Activated naive CD8-positive, alpha-beta T cell treated with anti-CD3 and anti-CD28 coated beads, Interleukin-2, amount 10 ng/mL, durations not matched to agents 7 days and 5 days (primary cell): Measurements from ENCODE around the gene CMYA5. TPM values are rescaled to one million over a fixed set of nuclear protein-coding genes. Genes with fewer than 3 reads are reported as not detected.
"Not testable (repeated sequence)": the region's sequence is repeated elsewhere in the genome, so short reads cannot be mapped to it uniquely, and the experiment has no call there.

Experiments
- ATAC-seq: fragments of 150-1000 bp; cut with Tn5 transposase; one replicate; pipeline ENCODE4 v1.10.0; 2021; ENCODE audit warnings: low read depth, moderate library complexity
- POLR2A ChIA-PET: fragments of 350-600 bp; sonication (Branson Sonifier 250); formaldehyde crosslinking; loops from one replicate; lab custom pipeline; 2021; ENCODE audit warnings: antibody characterized with exemption; lab: Charles Lee
- DNase-seq: peaks from one replicate; pipeline ENCODE4 v3.0.0; 2021
- H3K27ac Mint-ChIP-seq: one replicate; pipeline ENCODE4 v1.8.0; 2022; ENCODE audit warnings: mild to moderate bottlenecking, mixed read lengths
- H3K27me3 Mint-ChIP-seq: one replicate; pipeline ENCODE4 v1.8.0; 2022; ENCODE audit warnings: mild to moderate bottlenecking, moderate library complexity, mixed read lengths
- H3K36me3 Mint-ChIP-seq: one replicate; pipeline ENCODE4 v1.8.0; 2021; ENCODE audit warnings: mild to moderate bottlenecking, mixed read lengths
- H3K4me1 Mint-ChIP-seq: one replicate; pipeline ENCODE4 v1.8.0; 2021; ENCODE audit warnings: mixed read lengths
- H3K4me3 Mint-ChIP-seq: one replicate; pipeline ENCODE4 v1.8.0; 2022; ENCODE audit warnings: mild to moderate bottlenecking, moderate library complexity, mixed read lengths
- H3K9me3 Mint-ChIP-seq: one replicate; pipeline ENCODE4 v1.8.0; 2021; ENCODE audit warnings: mixed read lengths
- total RNA-seq, 2 experiments: library from RNA; stranded (reverse); gene quantifications; one replicate each; pipeline ENCODE4 v1.2.3, GENCODE V29; 2021

CMYA5 gene
- total RNA-seq = under 1 TPM; 0.22 to 0.28 TPM

DNA sequence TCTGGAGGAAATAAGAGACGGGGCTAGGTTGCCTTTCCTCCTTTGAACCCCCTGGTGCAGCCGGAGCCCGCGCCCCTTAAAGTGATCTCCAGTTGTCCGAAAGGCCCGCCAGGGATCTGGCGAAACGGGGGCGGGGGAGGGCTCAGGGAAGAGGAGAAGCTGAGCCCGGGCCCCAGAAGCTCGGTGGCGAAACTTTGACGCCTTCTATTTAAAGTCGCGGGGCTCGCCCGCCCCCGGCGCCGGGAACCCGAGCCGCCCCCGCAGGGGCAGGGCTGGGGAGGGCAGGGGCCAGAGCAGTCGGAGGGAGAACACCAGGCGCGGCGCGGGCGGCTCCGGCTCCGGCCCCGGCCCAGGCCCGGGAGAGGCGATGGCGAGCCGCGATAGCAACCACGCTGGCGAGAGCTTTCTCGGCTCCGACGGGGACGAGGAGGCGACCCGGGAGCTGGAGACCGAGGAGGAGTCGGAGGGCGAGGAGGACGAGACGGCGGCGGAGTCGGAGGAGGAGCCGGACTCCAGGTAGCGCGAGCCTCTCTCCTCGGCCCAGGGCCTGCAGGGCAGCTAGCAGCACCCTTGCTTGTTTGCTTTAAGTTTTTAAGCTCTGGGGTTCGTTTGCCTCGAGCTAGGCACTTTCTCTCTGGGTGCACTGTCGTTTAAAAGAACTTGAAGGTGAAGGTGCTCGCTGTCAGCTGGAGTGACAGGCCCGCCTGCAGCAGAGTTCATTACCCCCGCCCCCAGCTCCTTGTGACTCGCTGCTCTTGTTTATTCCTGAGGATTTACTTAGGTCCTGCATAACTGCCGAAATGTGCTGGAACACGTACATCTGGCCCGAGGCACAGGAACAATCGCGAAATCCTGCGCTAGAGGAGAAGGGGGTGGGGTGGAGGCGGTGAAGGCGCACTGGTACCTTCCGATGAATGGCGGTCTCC is at the start of gene CMYA5:
CMYA5 (plus strand) TSS at position 296 of the 926 bp plus-strand sequence; CDS start at position 368, 72 bp downstream.
- ATAC-seq (no peak), DNase-seq (no peak)
- Mint-ChIP-seq H3K4me3 (no peak within 1 kb of the TSS), H3K9me3 (peaks cover 4% of the 10 kb centered on the region), H3K4me1 (peaks cover 5% of the 10 kb centered on the region), H3K27me3 (no peaks in the 10 kb centered on the region), H3K36me3 (peaks cover 35% of the 10 kb centered on the region), H3K27ac (no peak within 1 kb of the TSS)
- POLR2A ChIA-PET = no interaction called here

DNA sequence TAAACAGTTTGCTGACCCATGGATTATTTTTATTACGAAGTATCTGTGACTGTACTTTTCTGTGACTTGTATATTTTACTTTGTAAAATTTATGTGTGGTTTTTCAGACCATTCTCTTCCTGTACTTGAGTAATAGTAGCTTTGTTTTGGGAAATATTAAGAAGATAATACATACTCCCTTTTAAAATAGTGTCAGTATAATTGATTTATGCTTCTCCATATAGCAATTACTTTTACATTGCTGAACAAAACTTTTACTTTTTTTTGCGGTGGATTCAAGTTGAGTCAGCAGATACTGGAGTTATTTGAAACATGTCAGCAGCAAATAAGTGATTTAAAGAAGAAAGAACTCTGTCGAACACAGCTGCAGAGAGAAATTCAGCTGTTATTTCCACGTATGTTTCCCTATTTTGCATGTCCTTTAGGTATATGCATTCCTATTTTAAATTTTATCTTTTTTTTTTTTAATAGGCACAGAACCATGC is 49.0 kb upstream of the CMYA5 start:
- Mint-ChIP-seq H3K27me3 (no peaks in the 10 kb centered on the region), H3K36me3 (peaks cover 29% of the 10 kb centered on the region), H3K4me3 (no peak overlapping the region), H3K9me3 (no peaks in the 10 kb centered on the region), H3K4me1 (peaks cover 20% of the 10 kb centered on the region), H3K27ac (no peak overlapping the region)
- DNase-seq = no peak
- ATAC-seq = no peak
- POLR2A ChIA-PET = no interaction called here

DNA sequence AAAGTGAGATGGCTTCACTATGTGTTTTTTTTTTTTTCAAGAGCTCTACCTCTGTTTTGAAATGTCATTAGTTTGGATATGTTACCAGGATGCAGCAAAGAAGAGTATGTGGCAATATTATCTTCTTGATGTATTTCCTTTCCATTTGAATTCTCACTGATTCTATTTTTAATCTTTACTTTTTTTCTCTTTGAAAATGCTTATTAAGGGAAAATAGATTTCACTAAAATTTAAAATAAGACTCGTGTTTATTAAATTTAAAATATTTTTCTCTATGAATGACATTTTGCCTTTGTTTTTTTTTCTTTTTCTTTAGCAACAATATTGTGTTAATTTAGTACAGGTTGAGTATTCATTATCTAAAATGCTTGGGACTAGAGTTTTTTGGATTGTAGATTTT is 48.2 kb upstream of the CMYA5 start:
- ATAC-seq (no peak), DNase-seq (no peak)
- Mint-ChIP-seq H3K4me1 (peaks cover 20% of the 10 kb centered on the region), H3K27me3 (no peaks in the 10 kb centered on the region), H3K4me3 (no peak overlapping the region), H3K27ac (no peak overlapping the region), H3K9me3 (no peaks in the 10 kb centered on the region), H3K36me3 (peaks cover 32% of the 10 kb centered on the region)
- POLR2A ChIA-PET = no interaction called here

DNA sequence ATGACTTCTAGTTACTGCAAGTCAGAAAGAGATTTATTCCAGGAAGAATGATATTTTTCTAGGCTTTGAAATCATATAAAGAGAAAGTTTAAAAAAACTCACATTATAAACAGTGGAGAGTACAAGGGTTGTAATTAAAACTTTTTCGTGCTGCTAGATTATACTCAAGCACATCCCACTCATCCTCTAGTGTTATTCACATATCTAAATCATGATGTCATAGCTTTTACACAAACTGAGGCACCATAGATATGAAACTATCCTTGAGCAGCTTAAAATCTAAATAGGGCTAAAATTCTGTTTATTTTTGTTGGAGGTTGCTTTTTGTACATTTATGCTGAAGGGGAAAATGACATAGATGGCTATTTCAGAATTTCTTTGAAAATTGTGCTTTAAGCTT is 47.4 kb upstream of the CMYA5 start:
- Mint-ChIP-seq H3K27ac (no peak overlapping the region), H3K9me3 (no peaks in the 10 kb centered on the region), H3K36me3 (peaks cover 30% of the 10 kb centered on the region), H3K4me3 (no peak overlapping the region), H3K27me3 (no peaks in the 10 kb centered on the region), H3K4me1 (peaks cover 19% of the 10 kb centered on the region)
- ATAC-seq (no peak), DNase-seq (no peak)
- POLR2A ChIA-PET = no interaction called here

DNA sequence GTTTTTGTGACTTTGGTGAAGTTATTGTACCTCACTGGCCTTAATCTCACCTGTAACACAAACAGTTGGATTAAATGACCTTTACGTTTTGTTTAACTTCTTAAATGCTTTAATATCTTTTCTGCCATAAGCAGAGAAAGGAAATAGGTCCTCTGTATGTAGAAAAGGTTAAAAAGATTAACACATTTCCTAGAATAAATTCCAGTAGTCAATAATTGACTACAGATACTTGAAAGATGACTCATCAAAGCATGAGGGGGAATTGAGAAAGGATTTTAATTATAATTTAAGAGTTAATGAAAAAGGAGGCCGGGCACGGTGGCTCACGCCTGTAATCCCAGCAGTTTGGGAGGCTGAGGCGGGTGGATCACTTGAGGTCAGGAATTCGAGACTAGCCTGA is 35.8 kb upstream of the CMYA5 start:
- no peaks in the 10 kb centered on the region for H3K27me3 Mint-ChIP-seq
- no peak overlapping the region for H3K4me3 Mint-ChIP-seq
- POLR2A ChIA-PET = no interaction called here
- no peak overlapping the region for H3K27ac Mint-ChIP-seq
- no peaks in the 10 kb centered on the region for H3K9me3 Mint-ChIP-seq
- ATAC-seq (no peak), DNase-seq (no peak)
- no peaks in the 10 kb centered on the region for H3K4me1 Mint-ChIP-seq
- H3K36me3 Mint-ChIP-seq = peaks cover 24% of the 10 kb centered on the region

DNA sequence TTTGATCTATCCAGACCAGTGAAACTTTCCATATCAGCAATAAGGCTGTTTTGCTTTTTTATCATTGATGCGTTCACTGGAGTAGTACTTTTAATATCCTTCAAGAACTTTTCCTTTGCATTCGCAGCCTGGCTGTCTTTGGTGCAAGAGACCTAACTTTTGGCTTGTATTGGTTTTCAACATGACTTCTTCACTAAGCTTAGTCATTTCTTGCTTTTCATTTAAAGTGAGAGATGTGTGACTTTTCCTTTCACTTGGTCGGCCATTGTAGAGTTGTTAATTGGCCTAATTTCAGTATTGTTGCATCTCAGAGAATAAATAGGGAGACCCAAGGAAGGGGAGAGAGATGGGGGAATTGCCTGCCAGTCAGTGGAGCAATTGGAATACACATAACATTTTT is 26.4 kb upstream of the CMYA5 start:
- H3K36me3 Mint-ChIP-seq = peaks cover 30% of the 10 kb centered on the region
- DNase-seq (no peak), ATAC-seq (no peak)
- POLR2A ChIA-PET = no interaction called here
- H3K4me3 Mint-ChIP-seq = no peak overlapping the region
- H3K27me3 Mint-ChIP-seq = no peaks in the 10 kb centered on the region
- H3K4me1 Mint-ChIP-seq = peaks cover 3% of the 10 kb centered on the region
- H3K27ac Mint-ChIP-seq = no peak overlapping the region
- H3K9me3 Mint-ChIP-seq = peaks cover 8% of the 10 kb centered on the region

DNA sequence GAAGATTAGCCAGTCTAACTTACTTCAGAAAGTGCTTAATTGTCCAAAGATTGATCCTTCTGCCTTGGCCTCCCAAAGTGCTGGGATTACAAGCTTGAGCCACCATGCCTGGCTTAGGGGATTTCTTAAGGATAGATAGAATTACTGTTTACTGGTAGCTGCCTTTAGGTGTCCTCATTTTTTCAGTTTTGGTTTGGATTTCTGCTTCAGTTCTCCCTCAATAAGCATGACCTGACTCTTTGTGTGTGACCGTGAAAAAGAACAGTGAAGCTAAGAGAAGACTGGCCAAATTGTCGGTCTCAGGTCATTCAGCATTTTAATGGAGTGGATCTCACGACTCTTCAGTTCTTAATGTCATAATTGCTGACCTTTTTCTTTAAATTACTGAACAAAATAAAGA is 22.9 kb upstream of the CMYA5 start:
- no peak overlapping the region for H3K4me3 Mint-ChIP-seq
- H3K27ac Mint-ChIP-seq = no peak overlapping the region
- no peak for DNase-seq
- H3K4me1 Mint-ChIP-seq = peaks cover 2% of the 10 kb centered on the region
- no peak for ATAC-seq
- H3K27me3 Mint-ChIP-seq = no peaks in the 10 kb centered on the region
- POLR2A ChIA-PET = no interaction called here
- H3K9me3 Mint-ChIP-seq = peaks cover 8% of the 10 kb centered on the region
- peaks cover 26% of the 10 kb centered on the region for H3K36me3 Mint-ChIP-seq

DNA sequence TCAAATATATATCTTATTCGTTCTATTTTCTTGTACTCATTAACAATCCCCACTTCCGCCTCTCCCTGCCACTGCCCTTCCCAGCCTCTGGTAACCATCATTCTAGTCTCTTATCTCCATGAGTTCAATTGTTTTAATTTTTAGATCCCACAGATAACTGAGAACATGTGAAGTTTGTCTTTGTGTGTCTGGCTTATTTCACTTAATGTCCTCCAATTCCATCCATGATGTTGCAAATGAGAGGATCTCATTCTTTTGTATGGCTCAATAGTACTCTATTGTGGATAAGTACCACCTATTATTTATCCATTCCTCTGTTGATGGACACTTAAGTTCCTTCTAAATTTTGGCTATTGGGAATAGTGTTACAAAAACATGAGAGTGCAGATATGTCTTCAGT is 17.2 kb upstream of the CMYA5 start:
- peaks cover 37% of the 10 kb centered on the region for H3K36me3 Mint-ChIP-seq
- H3K4me1 Mint-ChIP-seq = peaks cover 5% of the 10 kb centered on the region
- ATAC-seq (no peak), DNase-seq (no peak)
- no peaks in the 10 kb centered on the region for H3K9me3 Mint-ChIP-seq
- H3K4me3 Mint-ChIP-seq = no peak overlapping the region
- H3K27me3 Mint-ChIP-seq = no peaks in the 10 kb centered on the region
- POLR2A ChIA-PET = no interaction called here
- no peak overlapping the region for H3K27ac Mint-ChIP-seq

DNA sequence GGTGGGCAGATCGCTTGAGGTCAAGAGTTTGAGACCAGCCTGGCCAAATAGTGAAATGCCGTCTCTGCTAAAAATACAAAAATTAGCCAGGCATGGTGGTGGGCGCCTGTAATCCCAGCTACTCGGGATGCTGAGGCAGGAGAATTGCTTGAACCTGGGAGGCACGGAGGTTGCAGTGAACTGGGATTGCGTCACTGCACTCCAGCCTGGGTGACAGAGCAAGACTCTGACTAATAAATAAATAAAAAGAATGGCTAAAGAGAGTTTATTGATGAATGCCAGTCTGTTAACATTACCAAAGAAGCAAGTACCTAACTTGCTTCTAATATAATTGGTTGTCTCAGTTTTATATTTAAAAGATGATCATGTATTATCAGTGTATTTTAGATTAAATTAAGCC is 13.3 kb upstream of the CMYA5 start:
- DNase-seq, POLR2A ChIA-PET, ATAC-seq, H3K27me3 Mint-ChIP-seq, H3K9me3 Mint-ChIP-seq, H3K4me3 Mint-ChIP-seq, H3K27ac Mint-ChIP-seq: not testable (repeated sequence)
- Mint-ChIP-seq H3K4me1 (peaks cover 11% of the 10 kb centered on the region), H3K36me3 (peaks cover 43% of the 10 kb centered on the region)

DNA sequence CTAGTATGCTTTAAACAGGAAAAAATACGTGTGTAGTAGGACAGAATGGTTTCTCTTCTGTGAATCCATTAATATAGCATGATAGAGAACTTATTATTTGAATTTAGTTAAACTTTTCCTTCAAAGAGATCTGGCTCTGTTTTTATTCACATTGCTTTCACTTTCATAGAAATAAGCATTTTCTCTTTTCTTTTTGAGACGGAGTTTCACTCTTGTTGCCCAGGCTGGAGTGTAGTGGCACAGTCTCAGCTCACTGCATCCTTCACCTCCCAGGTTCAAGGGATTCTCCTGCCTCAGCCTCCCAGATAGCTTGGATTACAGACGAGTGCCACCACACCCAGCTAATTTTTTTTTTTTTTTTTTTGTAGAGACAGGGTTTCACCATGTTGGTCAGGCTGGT is 7.5 kb upstream of the CMYA5 start:
- peaks cover 43% of the 10 kb centered on the region for H3K36me3 Mint-ChIP-seq
- H3K27me3 Mint-ChIP-seq, POLR2A ChIA-PET, DNase-seq, H3K9me3 Mint-ChIP-seq, ATAC-seq: not testable (repeated sequence)
- peak overlapping the region; percentile 37 for H3K27ac Mint-ChIP-seq
- peaks cover 16% of the 10 kb centered on the region for H3K4me1 Mint-ChIP-seq
- peak overlapping the region; percentile 24 for H3K4me3 Mint-ChIP-seq

DNA sequence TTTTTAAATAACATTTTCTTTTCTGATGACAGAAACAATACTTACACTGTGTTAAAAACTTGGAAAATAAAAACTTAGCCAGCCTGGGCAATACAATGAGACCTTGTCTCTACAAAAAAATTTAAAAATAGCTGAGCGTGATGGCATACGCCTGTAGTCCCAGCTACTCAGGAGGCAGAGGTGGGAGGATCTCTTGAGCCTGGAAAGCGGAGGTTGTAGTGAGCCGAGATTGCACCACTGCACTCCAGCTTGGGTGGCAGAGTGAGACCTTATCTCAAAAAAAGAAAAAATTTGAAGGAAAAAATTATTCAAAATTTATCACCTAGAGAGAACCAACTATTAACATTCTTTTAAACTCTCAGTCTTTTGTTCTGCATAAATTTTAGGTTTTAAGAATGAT is 4.9 kb upstream of the CMYA5 start:
- H3K27ac Mint-ChIP-seq = no peak overlapping the region
- H3K4me1 Mint-ChIP-seq = peaks cover 16% of the 10 kb centered on the region

DNA sequence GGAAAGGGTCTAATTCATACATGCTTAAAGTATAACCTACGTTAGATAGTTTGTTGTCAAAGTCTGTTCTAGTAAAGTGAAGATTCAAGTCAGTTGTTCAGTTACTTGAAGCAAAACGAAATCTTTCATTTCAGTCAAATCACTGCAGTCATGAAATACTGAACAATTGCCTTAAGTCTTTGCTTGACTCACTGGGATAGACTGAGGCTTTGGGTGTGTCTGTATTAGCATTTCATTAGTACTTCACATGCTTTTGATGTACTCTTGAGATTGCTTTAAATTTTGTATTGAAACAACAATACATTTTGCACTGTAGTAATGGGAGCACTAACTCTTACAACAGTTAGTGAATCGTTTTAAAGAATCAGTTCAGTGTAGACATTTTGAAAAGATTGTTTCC is 4.0 kb upstream of the CMYA5 start:
- Mint-ChIP-seq H3K4me3 (no peak overlapping the region), H3K9me3 (peaks cover 4% of the 10 kb centered on the region), H3K27ac (no peak overlapping the region), H3K4me1 (peaks cover 14% of the 10 kb centered on the region), H3K36me3 (peaks cover 55% of the 10 kb centered on the region), H3K27me3 (no peaks in the 10 kb centered on the region)
- POLR2A ChIA-PET = interaction anchor here (0.6 kb wide), 2 partner anchors 60 to 467 kb away, joined by 3 read pairs; no protein-coding TSS in a partner anchor
- no peak for ATAC-seq
- no peak for DNase-seq

More for the DNA sequence above, 4.9 kb upstream of the CMYA5 start:
- POLR2A ChIA-PET = no interaction called here
- Mint-ChIP-seq H3K4me3 (no peak overlapping the region), H3K27me3 (no peaks in the 10 kb centered on the region), H3K9me3 (peaks cover 4% of the 10 kb centered on the region), H3K36me3 (peaks cover 53% of the 10 kb centered on the region)
- ATAC-seq (no peak), DNase-seq (no peak)

DNA sequence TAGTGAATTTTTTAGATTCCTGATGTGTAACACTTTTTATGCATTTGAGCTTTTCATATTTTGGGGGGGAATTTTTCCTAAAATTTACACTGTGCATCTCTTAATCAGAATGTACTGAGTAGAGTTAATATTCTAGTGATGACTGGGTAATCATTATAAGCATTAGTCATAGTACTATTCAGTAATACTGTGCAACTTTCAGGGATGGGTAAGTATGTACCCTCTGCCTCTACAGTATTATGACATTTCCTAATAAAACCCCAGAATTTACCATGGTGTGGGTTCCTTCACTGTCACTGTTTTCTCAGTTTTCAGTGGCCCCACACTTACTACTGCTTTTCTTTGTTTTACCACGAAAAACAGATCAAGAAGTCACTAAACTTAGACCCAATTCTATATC is 2.8 kb upstream of the CMYA5 start:
- Mint-ChIP-seq H3K9me3 (peaks cover 4% of the 10 kb centered on the region), H3K4me1 (peaks cover 5% of the 10 kb centered on the region), H3K27me3 (no peaks in the 10 kb centered on the region), H3K27ac (peak overlapping the region; percentile 24), H3K36me3 (peaks cover 50% of the 10 kb centered on the region), H3K4me3 (no peak overlapping the region)
- no peak for DNase-seq
- no peak for ATAC-seq
- POLR2A ChIA-PET = no interaction called here

DNA sequence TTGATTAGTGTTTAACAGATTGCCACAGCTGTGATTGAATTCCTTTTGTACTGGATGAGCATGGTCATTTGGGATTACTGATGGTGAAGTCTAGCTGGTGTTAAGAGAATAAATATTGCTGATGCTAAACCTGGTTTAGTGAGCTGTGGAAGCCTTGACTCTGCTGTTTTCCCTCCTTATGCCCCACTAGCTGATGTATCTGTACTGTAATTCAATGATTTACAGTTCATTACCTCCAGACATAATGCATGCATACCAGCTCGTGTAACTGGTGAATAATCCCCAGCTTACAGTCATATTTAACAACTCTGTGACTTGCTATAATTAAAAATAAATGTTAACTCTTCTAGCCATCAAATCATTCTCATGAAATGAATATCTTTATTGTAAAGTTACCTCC is 1.7 kb upstream of the CMYA5 start:
- no peak for DNase-seq
- Mint-ChIP-seq H3K9me3 (peaks cover 4% of the 10 kb centered on the region), H3K36me3 (peaks cover 42% of the 10 kb centered on the region), H3K4me1 (peaks cover 2% of the 10 kb centered on the region), H3K27me3 (no peaks in the 10 kb centered on the region), H3K27ac (no peak overlapping the region), H3K4me3 (no peak overlapping the region)
- ATAC-seq = no peak
- POLR2A ChIA-PET = no interaction called here
